NCI-H1417 treated with DMSO at 0.1 percent for 48 hours (cell line): Measurements from ENCODE around the gene DNAH10.

Experiments
- DNase-seq: peaks from one replicate; lab custom pipeline; 2025; lab: John Stamatoyannopoulos, UW

Gene DNAH10, protein sequence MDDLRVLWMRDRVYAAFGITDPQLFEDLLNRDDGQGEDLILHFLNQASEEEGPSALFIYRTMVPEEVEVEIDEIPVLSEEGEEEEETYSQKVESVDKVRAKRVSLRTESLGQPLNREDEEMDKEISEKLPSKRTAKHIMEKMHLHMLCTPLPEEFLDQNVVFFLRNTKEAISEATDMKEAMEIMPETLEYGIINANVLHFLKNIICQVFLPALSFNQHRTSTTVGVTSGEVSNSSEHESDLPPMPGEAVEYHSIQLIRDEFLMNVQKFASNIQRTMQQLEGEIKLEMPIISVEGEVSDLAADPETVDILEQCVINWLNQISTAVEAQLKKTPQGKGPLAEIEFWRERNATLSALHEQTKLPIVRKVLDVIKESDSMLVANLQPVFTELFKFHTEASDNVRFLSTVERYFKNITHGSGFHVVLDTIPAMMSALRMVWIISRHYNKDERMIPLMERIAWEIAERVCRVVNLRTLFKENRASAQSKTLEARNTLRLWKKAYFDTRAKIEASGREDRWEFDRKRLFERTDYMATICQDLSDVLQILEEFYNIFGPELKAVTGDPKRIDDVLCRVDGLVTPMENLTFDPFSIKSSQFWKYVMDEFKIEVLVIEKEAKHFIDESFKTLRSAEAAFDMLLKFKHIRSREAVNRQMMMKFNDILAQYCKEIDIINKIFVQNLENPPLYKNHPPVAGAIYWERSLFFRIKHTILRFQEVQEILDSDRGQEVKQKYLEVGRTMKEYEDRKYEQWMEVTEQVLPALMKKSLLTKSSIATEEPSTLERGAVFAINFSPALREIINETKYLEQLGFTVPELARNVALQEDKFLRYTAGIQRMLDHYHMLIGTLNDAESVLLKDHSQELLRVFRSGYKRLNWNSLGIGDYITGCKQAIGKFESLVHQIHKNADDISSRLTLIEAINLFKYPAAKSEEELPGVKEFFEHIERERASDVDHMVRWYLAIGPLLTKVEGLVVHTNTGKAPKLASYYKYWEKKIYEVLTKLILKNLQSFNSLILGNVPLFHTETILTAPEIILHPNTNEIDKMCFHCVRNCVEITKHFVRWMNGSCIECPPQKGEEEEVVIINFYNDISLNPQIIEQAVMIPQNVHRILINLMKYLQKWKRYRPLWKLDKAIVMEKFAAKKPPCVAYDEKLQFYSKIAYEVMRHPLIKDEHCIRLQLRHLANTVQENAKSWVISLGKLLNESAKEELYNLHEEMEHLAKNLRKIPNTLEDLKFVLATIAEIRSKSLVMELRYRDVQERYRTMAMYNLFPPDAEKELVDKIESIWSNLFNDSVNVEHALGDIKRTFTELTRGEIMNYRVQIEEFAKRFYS (N-terminal part only)

GRCh38 chr12:123761841-123762714 is at the start of gene DNAH10:
DNAH10 (plus strand) TSS chr12:123762301; CDS start chr12:123762337, 36 bp downstream.
- DNase-seq: no peak

DNA sequence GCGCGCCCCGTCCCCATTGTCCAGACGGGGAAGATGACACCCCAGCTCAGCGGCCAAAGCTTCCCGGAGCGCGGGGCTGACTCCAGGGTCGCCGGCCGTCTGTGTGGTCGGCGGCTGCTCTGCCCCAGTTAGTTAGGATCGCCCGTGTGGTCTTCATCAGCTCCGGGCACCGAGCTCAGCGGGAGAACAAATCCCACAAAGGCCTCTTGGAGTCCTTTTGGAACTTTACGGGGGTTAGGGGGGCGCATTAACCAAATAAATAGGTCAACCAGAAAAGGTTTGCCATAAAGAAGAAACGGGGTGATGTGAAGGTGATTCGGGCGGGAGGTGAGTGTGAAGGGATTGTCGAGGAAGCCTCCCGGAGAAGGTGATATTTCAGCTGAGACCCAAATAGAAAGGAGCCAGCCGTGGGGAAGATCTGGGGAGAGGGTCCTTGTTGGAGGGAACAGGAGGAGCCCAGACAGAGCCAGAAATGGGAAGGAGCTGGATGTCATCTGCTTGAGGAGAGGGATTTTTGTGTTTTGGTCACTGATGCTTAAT is 49.3 kb upstream of the DNAH10 start:
- no peak for DNase-seq

DNA sequence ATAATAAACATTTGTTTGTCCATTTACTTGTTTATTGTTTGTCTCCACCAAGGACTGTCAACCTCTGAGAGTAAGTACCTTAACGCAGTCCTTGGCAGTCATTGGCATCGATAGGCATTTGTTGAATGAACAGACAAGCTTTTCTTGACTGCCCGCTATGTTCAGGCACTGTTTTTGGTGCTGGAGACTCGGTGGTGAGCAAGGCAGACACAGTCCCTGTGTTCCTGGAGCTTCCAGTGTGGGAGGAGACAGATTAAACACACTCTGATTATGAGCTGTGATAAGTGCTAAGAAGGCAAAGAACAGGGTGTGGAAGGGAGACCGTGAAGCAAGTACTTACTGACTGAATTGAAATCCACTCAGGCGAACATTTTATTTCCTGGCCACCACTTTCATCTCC is 48.7 kb upstream of the DNAH10 start:
- DNase-seq: no peak

DNA sequence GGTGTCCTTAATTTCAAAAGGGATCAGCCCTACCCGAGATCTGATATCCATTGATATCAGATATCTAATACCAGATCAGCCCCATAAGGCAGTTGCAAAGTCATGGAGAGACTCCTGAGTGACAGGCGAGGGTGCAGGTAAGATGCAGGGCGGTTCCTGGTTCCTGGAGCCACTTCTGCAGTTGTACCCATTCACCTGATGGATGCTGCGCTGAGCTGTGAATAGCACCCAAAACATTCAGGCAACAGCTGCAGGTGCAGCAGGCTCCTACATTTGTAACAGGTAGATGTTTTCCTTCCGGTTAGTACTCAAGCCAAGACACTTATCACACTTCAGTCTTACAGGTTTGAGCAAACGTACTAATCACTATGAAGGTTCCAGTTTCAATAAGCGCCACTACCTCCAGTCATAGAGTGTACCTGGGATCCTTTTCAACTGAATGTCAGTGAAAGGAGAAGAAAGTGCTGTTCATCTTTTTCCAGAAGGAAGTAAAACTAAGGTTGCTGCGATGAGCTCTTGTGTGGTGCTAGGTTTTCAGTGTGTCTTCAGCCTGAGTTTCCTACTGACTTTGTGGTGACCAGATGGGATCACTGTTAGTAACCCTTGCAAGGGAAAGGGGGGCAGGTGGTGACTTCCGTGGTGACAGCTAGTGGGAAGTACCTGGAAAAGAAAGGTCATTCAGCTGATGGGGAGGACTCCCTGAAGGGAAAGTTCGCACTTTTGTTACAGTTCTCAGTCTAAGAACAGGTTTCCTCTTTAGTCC is 48.1 kb upstream of the DNAH10 start:
- DNase-seq: no peak

- DNase-seq: no peak
Observed at GRCh38 chr12:123715195-123715594, 46.9 kb upstream of the DNAH10 start.

DNA sequence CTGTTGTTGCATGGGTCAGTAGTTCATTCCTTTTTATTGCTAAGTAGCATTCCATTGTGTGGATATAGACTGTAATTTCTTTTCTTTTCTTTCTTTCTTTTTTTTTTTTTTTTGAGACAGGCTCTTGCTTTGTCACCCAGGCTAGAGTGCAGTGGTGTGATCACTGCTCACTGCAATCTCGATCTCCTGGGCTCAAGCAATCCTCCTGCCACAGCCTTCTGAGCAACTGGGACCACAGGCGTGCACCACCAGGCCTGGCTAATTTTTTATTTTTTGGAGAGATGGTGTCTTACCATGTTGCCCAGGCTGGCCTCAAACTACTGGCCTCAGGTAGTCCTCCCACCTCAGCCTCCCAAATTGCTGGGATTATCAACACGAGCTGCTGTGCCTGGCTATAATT is 44.8 kb upstream of the DNAH10 start:
- DNase-seq: no peak

DNA sequence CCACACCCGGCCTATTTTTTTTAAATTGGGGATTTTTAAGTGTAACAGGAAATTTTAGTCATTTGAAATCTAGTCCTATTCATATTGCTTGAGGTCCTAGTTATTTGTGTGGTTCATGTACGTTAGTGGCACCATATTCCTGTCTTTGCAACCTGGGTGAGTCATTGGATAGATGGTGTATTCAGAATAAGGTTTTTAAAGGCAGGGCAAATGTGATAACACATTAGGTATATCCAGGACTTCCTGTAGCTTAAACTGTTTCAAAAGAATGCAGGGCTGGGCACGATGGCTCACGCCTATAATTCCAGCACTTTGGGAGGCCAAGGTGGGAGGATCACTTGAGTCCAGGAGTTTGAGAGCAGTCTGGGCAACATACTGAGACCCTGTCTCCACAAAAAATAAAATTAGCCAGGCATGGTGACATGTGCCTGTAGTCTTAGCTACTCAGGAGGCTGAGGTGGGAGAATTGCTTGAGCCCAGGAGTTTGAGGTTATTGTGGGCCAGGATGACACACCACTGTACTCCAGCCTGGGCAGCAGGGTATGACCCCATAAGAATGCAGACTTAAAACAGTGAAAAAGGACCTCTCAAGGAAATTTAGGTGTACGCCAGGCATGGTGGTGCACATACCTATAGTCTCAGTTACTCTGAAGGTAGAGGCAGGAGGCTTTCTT is 41.8 kb upstream of the DNAH10 start:
- DNase-seq: no peak

- DNase-seq: no peak
Observed at GRCh38 chr12:123721245-123721644, 40.9 kb upstream of the DNAH10 start.

DNA sequence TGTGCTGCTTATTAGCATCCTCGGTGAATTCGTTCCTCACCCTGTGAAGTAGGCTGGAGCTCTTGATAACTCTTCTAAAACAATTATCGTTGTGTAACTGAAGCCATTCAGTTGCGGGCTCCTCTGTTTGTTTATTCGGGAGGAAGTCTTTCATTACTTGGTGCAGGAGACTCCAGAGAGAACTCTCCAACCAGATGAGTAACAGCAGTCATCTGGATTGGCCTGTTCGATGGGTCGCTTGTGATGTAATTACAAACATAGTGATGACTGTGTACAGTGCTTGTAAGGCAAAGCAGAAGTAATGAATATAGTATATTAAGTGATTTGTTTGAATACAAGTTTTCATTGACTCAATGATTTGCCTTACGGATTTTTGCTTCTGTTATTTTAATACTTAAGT is 39.1 kb upstream of the DNAH10 start:
- DNase-seq: no peak

GRCh38 chr12:123723765-123724164 is 38.3 kb upstream of the DNAH10 start:
- DNase-seq: no peak

- no peak for DNase-seq
Observed at GRCh38 chr12:123726244-123726643, 35.9 kb upstream of the DNAH10 start.

- DNase-seq: no peak
Observed at GRCh38 chr12:123726962-123727361, 35.1 kb upstream of the DNAH10 start.

GRCh38 chr12:123727878-123728277 is 34.2 kb upstream of the DNAH10 start:
- no peak for DNase-seq

- no peak for DNase-seq
Observed at GRCh38 chr12:123731596-123731995, 30.5 kb upstream of the DNAH10 start.

DNA sequence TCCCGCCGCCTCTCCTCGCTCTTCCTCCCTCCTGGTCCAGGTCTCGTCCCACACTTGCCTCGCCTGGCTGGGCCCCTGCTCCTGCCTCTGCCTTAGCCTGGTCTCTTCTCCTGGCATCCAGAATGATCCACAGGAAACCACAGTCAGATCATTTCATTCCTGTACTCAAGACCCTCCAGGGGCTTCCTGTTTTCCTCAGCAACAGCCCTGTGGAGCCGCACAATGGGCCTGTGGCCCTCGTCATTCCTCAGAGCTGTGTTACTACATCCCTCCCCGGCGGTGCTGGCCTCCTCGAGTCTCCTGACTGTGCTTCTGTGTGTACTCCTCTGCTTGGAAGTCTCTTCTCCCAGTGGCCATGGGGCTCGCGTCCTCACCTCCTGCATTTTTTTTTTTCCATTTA is 29.9 kb upstream of the DNAH10 start:
- DNase-seq: no peak

DNA sequence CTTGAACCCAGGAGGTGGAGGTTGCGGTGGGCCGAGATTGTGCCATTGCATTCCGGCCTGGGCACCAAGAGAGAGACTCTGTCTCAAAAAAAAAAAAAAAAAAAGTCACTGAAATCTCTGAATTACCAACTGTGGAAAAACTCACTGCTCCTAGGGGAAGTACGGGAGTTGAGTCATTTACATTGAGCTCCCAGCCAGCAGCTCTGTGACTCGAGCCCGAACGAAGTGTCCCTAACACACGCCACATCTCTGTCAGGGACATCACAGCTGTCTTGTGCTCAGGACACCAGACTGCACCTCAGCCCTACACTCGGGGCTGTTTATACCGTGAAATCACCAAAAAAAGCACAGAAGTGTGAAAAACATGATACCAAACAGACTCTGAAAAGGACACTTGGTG is 28.9 kb upstream of the DNAH10 start:
- DNase-seq: no peak

- DNase-seq: no peak
Observed at GRCh38 chr12:123734268-123734667, 27.8 kb upstream of the DNAH10 start.

- no peak for DNase-seq
Observed at GRCh38 chr12:123741937-123742572, 20.0 kb upstream of the DNAH10 start.

GRCh38 chr12:123743002-123743401 is 19.1 kb upstream of the DNAH10 start:
- DNase-seq: no peak
